BJ (cell line): ENCODE results near the gene CCR5. TPM values are rescaled to one million over a fixed set of nuclear protein-coding genes. Genes with fewer than 3 reads are reported as not detected.
"Not testable (repeated sequence)": the region's sequence is repeated elsewhere in the genome, so short reads cannot be mapped to it uniquely, and the experiment has no call there.

ENCODE experiments used
- CTCF ChIA-PET: fragments of 350-600 bp; formaldehyde crosslinking; extraction: SDS; loops from one replicate; lab custom pipeline; 2021; ENCODE audit warnings: antibody characterized with exemption, inconsistent platforms; lab: Yijun Ruan, JAX
- POLR2A ChIA-PET: fragments of 300-600 bp; sonication (Branson Sonifier 250); formaldehyde crosslinking; extraction: SDS; loops from one replicate; lab custom pipeline; 2021; ENCODE audit warnings: antibody characterized with exemption; lab: Charles Lee
- DNase-seq: peaks from one replicate; pipeline ENCODE4 v3.0.0-alpha.2; 2011; ENCODE audit warnings: low read depth
- H3K27me3 ChIP-seq: 2 replicates; pipeline ENCODE4 v1.6.0; 2011; ENCODE audit warnings: low read length; ENCODE audit not compliant: control insufficient read depth, insufficient read depth
- H3K36me3 ChIP-seq: 2 replicates; pipeline ENCODE4 v1.5.1; 2011; ENCODE audit warnings: low read length; ENCODE audit not compliant: control insufficient read depth, insufficient read depth
- H3K4me3 ChIP-seq: 2 replicates; pipeline ENCODE4 v1.5.1; 2011; ENCODE audit warnings: low read depth, mild to moderate bottlenecking, control low read depth, low read length
- CTCF ChIP-seq: IDR thresholded peaks from 2 replicates; pipeline ENCODE4 v1.5.1; 2011; ENCODE audit warnings: low read depth, mild to moderate bottlenecking, control low read depth, inconsistent platforms, low read length, moderate library complexity; ENCODE audit not compliant: insufficient read depth
- polyA plus RNA-seq: library from polyadenylated mRNA; depleted of rRNA; stranded (reverse); fragments of >200 nt; gene quantifications from 2 replicates; pipeline ENCODE4 v1.2.3, GENCODE V29; 2011

The CCR5 gene
- polyA plus RNA-seq, 1 experiment: not detected

- no peaks in the 10 kb centered on the region for H3K36me3 ChIP-seq
- peaks cover 8% of the 10 kb centered on the region for H3K27me3 ChIP-seq
- no peak for DNase-seq
- TF ChIP-seq CTCF: no peak
- no peak overlapping the region for H3K4me3 ChIP-seq
- ChIA-PET CTCF (interaction anchor here (0.8 to 1.8 kb wide), 5 partner anchors 11 to 305 kb away, joined by 3 to 6 read pairs (median 3); no protein-coding TSS in a partner anchor), POLR2A (no interaction called here)
Measured at GRCh38 chr3:46383211-46383950, 12.6 kb downstream of the CCR5 start.

- no peak for DNase-seq
- TF ChIP-seq CTCF: no peak
- Histone ChIP-seq H3K4me3 (no peak overlapping the region), H3K36me3 (no peaks in the 10 kb centered on the region), H3K27me3 (peaks cover 7% of the 10 kb centered on the region; the same call in 1 of the 2 replicates)
- POLR2A ChIA-PET: no interaction called here
- CTCF ChIA-PET: interaction anchor here (1.1 to 1.8 kb wide), 4 partner anchors 12 to 306 kb away, joined by 3 to 6 read pairs (median 4); no protein-coding TSS in a partner anchor
Measured at GRCh38 chr3:46383951-46384330, 13.2 kb downstream of the CCR5 start.

GRCh38 chr3:46386205-46386604 lies 15.5 kb downstream of the CCR5 start:
- CTCF ChIA-PET: interaction anchor here (0.9 to 1.0 kb wide), 2 partner anchors 76 to 172 kb away, joined by 4 to 5 read pairs; no protein-coding TSS in a partner anchor
- POLR2A ChIA-PET: no interaction called here
- Histone ChIP-seq H3K36me3 (no peaks in the 10 kb centered on the region), H3K4me3 (no peak overlapping the region), H3K27me3 (peaks cover 7% of the 10 kb centered on the region; the same call in 1 of the 2 replicates)
- no peak for DNase-seq
- TF ChIP-seq CTCF: no peak

- CTCF ChIA-PET: interaction anchor here (1.2 to 1.3 kb wide), 2 partner anchors 8 to 11 kb away, joined by 4 to 6 read pairs; no protein-coding TSS in a partner anchor
- DNase-seq, POLR2A ChIA-PET: not testable (repeated sequence)
Measured at GRCh38 chr3:46388847-46389246, 18.1 kb downstream of the CCR5 start.

GRCh38 chr3:46389306-46389705 lies 18.6 kb downstream of the CCR5 start:
- no peak for DNase-seq
- Histone ChIP-seq H3K27me3 (peaks cover 3% of the 10 kb centered on the region; the same call in 1 of the 2 replicates), H3K36me3 (no peaks in the 10 kb centered on the region), H3K4me3 (no peak overlapping the region)
- CTCF ChIA-PET: interaction anchor here (1.2 to 1.3 kb wide), 2 partner anchors 9 to 11 kb away, joined by 4 to 6 read pairs; no protein-coding TSS in a partner anchor
- POLR2A ChIA-PET: no interaction called here
- TF ChIP-seq CTCF: no peak

More at GRCh38 chr3:46388847-46389246, 18.1 kb downstream of the CCR5 start:
- H3K4me3 ChIP-seq, H3K27me3 ChIP-seq, H3K36me3 ChIP-seq: not testable (repeated sequence)

- POLR2A ChIA-PET, H3K4me3 ChIP-seq, H3K36me3 ChIP-seq, H3K27me3 ChIP-seq, CTCF ChIA-PET, DNase-seq: not testable (repeated sequence)
Measured at GRCh38 chr3:46391526-46391925, 20.8 kb downstream of the CCR5 start.
